ENCODE measurements around the gene TAMM41. TPM values are rescaled to one million over a fixed set of nuclear protein-coding genes. Genes with fewer than 3 reads are reported as not detected.

The TAMM41 gene
- total RNA-seq, 1 donor from 2014 or later = 13.9 TPM

DNA sequence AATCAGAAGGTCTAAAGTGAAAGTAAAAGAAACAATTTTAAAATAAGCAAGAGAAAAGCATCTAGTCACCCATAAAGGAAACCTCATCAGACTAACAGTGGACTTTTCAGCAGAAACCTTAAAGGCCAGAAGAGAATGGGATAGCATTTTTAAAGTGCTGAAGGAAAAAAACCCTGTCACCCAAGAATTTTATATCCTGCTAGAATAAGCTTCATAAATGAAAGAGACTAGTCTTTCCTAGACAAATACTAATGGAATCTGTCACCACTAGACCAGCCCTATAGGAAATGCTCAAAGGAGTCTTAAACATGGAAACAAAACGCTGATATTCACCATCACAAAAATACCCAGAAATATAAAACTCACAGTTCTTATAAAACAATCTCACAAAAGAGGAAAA lies 46.9 kb downstream of the TAMM41 start:
- Histone ChIP-seq H3K27me3 (ENCODE audit: insufficient read depth, low read length) (no peaks in the 10 kb centered on the region), H3K9me3 (ENCODE audit: insufficient read depth, low read depth, low read length) (no peaks in the 10 kb centered on the region), H3K4me1 (ENCODE audit: insufficient read depth, low read length) (no peaks in the 10 kb centered on the region), H3K4me2 (ENCODE audit: low read length) (no peak overlapping the region), H3K27ac (ENCODE audit: low read depth, low read length) (no peak overlapping the region), H3K9ac (ENCODE audit: low read length) (no peak overlapping the region), H3K4me3 (ENCODE audit: insufficient read depth, low read depth, low read length) (no peak overlapping the region), H4K20me1 (ENCODE audit: insufficient read depth, low read length) (peaks cover 12% of the 10 kb centered on the region), H3K36me3 (ENCODE audit: insufficient read depth, low read length) (peaks cover 5% of the 10 kb centered on the region), H2AFZ (ENCODE audit: low read depth, low read length) (no peak overlapping the region), H3K79me2 (ENCODE audit: insufficient read depth, low read length) (no peaks in the 10 kb centered on the region)
- Mint-ChIP-seq H3K9me3 (ENCODE audit: unreplicated experiment) (peaks cover 22% of the 10 kb centered on the region), H3K4me1 (ENCODE audit: low read depth, unreplicated experiment) (no peaks in the 10 kb centered on the region), H3K36me3 (ENCODE audit: low read depth, unreplicated experiment) (peaks cover 51% of the 10 kb centered on the region), H3K4me3 (ENCODE audit: unreplicated experiment) (no peak overlapping the region), H3K27me3 (ENCODE audit: low read depth, unreplicated experiment) (no peaks in the 10 kb centered on the region), H3K27ac (ENCODE audit: unreplicated experiment) (no peak overlapping the region)
- no peak for FAIRE-seq
- no peak for DNase-seq (ENCODE audit: low read depth)
- no peak for TF ChIP-seq CTCF (IDR thresholded peaks at IDR 0.05; ENCODE audit: insufficient read depth, low read depth, low read length)
- no peak for TF ChIP-seq EZH2 (IDR thresholded peaks at IDR 0.05; ENCODE audit: insufficient read depth, low read length)

DNA sequence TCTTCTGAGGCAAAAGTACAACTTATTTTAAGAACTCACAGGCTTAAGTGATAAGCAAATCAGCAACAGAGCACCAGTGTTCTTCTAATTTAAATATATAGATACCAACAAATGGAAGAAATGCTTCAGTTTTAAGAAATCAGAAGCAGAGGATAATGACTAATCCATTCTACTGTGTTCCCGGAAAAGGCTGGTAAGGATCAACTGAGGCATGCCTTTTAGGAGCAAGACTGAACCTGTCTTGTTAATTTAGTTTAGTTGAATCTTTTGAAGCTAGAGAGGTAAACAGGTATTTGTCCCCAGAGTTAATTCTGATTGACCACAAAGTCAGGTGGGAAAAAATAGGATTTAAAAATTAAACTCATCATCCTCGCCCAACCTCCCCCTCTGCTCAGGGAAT lies 51.8 kb downstream of the TAMM41 start:
- Histone ChIP-seq H3K4me1 (ENCODE audit: insufficient read depth, low read length) (no peaks in the 10 kb centered on the region), H3K79me2 (ENCODE audit: insufficient read depth, low read length) (no peaks in the 10 kb centered on the region), H3K36me3 (ENCODE audit: insufficient read depth, low read length) (peaks cover 17% of the 10 kb centered on the region), H3K27ac (ENCODE audit: low read depth, low read length) (no peak overlapping the region), H3K27me3 (ENCODE audit: insufficient read depth, low read length) (no peaks in the 10 kb centered on the region), H4K20me1 (ENCODE audit: insufficient read depth, low read length) (peaks cover 26% of the 10 kb centered on the region), H3K9me3 (ENCODE audit: insufficient read depth, low read depth, low read length) (no peaks in the 10 kb centered on the region), H3K9ac (ENCODE audit: low read length) (no peak overlapping the region), H2AFZ (ENCODE audit: low read depth, low read length) (no peak overlapping the region), H3K4me2 (ENCODE audit: low read length) (no peak overlapping the region), H3K4me3 (ENCODE audit: insufficient read depth, low read depth, low read length) (no peak overlapping the region)
- no peak overlapping the region for H3K4me3 Mint-ChIP-seq (ENCODE audit: unreplicated experiment)
- H3K9me3 Mint-ChIP-seq (ENCODE audit: unreplicated experiment) = peaks cover 6% of the 10 kb centered on the region
- FAIRE-seq = no peak
- H3K27ac Mint-ChIP-seq (ENCODE audit: unreplicated experiment) = no peak overlapping the region
- no peak for DNase-seq (ENCODE audit: low read depth)
- TF ChIP-seq CTCF (IDR thresholded peaks at IDR 0.05; ENCODE audit: insufficient read depth, low read depth, low read length) = no peak
- TF ChIP-seq EZH2 (IDR thresholded peaks at IDR 0.05; ENCODE audit: insufficient read depth, low read length) = no peak
- no peaks in the 10 kb centered on the region for H3K27me3 Mint-ChIP-seq (ENCODE audit: low read depth, unreplicated experiment)
- peaks cover 35% of the 10 kb centered on the region for H3K36me3 Mint-ChIP-seq (ENCODE audit: low read depth, unreplicated experiment)
- H3K4me1 Mint-ChIP-seq (ENCODE audit: low read depth, unreplicated experiment) = no peaks in the 10 kb centered on the region

DNA sequence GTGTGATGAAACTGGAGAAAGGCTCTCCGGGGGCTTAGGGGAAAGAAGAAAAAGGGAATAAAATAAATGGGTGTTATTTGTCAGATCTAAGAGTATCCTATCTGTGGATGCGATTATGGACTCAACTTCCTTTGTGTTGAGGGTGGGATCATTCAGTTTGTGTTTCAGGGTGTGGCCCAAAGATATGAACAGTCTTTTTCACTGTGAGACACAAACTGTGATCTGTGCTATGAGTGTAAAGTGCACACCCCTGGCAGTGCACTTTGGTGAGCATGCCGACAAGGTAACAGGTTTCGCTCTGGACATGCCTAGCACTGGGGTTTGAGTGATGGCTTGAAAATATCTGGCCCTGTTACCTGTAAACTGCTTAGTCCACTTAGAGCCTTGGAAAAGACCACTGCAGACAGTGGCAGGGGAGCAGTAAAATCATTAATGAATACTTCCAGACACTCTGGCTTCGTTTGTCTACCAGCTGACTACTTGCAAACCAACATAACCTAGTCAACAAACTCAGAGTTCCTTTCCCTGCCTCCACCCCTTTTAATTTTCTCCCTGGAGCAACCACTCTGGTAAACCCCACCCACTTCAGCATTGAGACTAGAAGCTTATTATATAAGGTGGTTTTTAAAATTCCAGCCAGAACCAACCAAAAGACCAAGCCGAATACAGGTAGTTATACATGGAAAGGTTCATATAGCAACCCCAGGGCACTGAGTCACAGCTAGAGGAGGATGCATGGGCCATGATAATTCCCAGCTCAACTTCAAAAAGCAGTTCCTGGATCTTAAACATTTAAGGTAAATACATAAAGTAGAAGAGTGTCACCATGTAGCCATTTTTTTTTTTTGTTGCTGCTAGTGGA lies 55.1 kb downstream of the TAMM41 start:
- no peak overlapping the region for H3K4me3 ChIP-seq (ENCODE audit: insufficient read depth, low read depth, low read length)
- H3K9ac ChIP-seq (ENCODE audit: low read length) = no peak overlapping the region
- H3K9me3 ChIP-seq (ENCODE audit: insufficient read depth, low read depth, low read length) = no peaks in the 10 kb centered on the region
- Mint-ChIP-seq H3K27me3 (ENCODE audit: low read depth, unreplicated experiment) (no peaks in the 10 kb centered on the region), H3K4me3 (ENCODE audit: unreplicated experiment) (no peak overlapping the region), H3K4me1 (ENCODE audit: low read depth, unreplicated experiment) (no peaks in the 10 kb centered on the region), H3K9me3 (ENCODE audit: unreplicated experiment) (peaks cover 2% of the 10 kb centered on the region), H3K27ac (ENCODE audit: unreplicated experiment) (no peak overlapping the region), H3K36me3 (ENCODE audit: low read depth, unreplicated experiment) (peaks cover 32% of the 10 kb centered on the region)
- no peak for TF ChIP-seq CTCF (IDR thresholded peaks at IDR 0.05; ENCODE audit: insufficient read depth, low read depth, low read length)
- TF ChIP-seq EZH2 (IDR thresholded peaks at IDR 0.05; ENCODE audit: insufficient read depth, low read length) = no peak
- H3K27ac ChIP-seq (ENCODE audit: low read depth, low read length) = no peak overlapping the region
- no peaks in the 10 kb centered on the region for H3K4me1 ChIP-seq (ENCODE audit: insufficient read depth, low read length)
- no peak overlapping the region for H2AFZ ChIP-seq (ENCODE audit: low read depth, low read length)
- no peak for DNase-seq (ENCODE audit: low read depth)
- H3K27me3 ChIP-seq (ENCODE audit: insufficient read depth, low read length) = no peaks in the 10 kb centered on the region
- no peak for FAIRE-seq
- H3K36me3 ChIP-seq (ENCODE audit: insufficient read depth, low read length) = peaks cover 28% of the 10 kb centered on the region
- H3K79me2 ChIP-seq (ENCODE audit: insufficient read depth, low read length) = no peaks in the 10 kb centered on the region
- H4K20me1 ChIP-seq (ENCODE audit: insufficient read depth, low read length) = peaks cover 21% of the 10 kb centered on the region
- H3K4me2 ChIP-seq (ENCODE audit: low read length) = no peak overlapping the region
